Cerebellar cortex (tissue), 1 donor: Measurements from ENCODE around the gene SOWAHA.
"Not testable (repeated sequence)": the region's sequence is repeated elsewhere in the genome, so short reads cannot be mapped to it uniquely, and the experiment has no call there.

ENCODE experiments used
- DNase-seq: peaks from one replicate; pipeline ENCODE4 v3.0.0-alpha.2; 2015; ENCODE audit warnings: low spot score

SOWAHA gene

DNA sequence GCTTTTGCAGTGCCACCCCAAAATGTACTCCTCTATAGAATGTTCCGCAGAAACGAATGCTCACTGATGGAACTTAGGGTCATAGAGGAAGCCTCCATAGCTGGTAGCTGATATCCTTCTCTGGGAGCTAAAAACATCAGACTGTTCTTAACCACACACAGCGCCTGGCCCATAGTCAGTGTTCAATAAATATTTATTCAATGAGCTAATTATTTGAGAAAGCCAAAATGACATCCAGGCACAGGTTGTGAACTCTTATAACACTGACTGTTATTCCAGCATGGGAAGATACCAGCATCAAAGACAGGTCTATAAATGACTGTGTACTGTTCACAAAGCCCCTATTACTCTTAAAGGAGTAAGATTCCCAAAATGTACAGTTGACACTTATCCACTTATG is 40.2 kb downstream of the SOWAHA start:
- DNase-seq = no peak

DNA sequence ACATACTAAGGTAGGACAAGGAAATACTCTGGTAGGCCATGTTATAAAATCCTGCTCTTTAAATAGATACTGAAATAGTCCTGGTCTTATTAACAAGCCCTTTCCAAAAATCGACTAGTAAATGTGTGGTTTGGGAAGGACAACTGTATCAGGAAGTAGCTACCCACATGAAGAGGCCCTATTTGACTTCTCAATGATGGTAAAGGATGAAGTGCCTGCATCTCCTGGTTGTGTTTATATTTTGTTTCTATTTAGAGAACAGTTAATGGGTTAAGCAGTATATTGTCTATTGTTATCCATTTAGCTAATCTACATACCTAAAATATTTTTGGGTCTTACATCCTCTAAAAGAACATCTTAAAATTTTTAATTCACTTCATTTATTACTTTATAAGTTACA is 40.7 kb downstream of the SOWAHA start:
- DNase-seq = no peak

DNA sequence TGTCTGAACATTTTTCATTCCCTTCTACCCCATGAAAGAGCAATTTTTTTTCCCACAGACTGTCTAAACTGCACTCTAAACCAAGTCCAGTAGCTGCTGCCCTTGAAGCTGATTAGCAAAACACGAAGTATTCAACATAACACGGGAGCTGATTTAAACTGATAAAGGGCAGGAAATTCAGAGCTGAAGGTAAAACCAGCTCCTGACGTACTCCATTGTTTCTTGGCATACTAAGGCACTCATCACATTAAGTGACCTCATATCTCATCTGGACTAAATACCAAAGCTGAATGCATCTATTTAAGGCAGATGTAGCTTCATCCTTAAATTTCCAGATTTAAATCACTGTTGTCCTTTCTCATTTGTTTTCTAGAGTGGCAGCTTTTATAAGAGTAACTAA is 41.2 kb downstream of the SOWAHA start:
- no peak for DNase-seq

DNA sequence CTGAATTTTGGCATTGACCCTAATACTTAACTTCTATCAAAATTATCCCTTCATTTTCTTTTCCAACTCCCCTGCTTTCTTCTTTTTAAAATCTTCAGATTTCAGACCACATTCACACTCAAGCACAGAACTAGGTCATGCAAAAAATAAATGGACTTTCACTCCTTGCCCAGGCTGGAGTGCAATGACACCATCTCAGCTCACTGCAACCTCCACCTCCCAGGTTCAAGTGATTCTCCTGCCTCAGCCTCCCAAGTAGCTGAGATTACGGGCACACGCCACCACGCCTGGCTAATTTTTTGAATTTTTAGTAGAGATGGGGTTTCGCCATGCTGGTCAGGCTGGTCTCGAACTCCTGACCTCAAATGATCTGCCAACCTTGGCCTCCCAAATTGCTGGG is 41.9 kb downstream of the SOWAHA start:
- not testable (repeated sequence) for DNase-seq

DNA sequence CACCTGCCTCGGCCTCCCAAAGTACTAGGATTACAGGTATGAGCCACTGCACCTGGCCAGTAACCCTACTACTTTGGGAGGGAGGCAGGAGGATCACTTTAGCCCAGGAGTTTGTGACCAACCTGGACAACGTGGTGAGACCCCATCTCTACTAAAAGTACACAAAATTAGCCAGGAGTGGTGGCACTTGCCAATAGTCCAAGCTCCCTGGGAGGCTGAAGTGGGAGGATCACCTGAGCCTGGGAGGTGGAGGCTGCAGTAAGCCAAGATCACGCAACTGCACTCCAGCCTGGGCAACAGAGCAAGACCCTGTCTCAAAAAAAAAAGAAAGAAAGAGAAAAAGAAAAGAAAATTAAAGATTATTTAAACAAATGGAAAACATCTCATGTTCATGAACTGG is 42.9 kb downstream of the SOWAHA start:
- no peak for DNase-seq

DNA sequence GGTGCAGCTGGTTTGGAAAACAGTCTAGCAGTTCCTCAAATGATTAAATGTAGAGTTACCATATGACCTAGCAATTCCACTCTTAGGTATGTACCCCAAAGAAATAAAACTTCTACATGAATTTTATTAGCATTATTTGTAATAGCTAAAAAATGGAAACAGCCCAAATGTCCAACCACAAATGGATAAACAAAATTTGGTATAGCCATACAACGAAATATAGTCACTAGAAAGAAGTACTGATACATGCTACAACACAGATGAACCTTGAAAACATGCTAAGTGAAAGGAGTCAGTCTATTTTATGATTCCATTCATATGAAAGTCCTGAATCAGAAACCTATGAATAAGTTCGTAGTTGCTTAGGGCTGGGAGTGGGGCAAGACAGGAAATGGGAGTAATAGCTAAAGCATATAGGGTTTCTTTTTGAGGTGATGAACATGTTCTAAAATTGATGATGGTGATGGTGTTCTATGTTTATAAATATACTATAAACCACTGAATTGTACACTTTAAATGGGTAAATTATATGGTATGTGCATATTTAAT is 46.9 kb downstream of the SOWAHA start:
- no peak for DNase-seq

DNA sequence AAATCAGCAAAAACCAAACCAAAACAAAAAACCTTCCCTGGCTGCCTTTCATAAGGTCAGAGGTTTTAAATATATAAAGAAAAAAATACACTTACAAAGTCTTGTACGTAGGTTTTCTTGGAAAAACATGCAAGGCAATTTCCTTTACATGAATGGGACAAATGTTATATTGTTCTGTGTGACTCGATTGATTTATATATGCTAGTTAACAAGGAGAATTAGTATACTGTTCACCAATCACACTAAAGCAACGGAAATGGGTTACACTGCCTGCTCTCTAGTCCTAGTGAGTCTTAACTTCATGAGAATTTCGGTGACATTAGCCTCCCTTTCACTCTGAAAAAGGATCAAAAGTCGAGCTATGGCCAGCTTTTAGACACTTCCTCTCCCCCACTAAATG is 47.6 kb downstream of the SOWAHA start:
- DNase-seq = no peak

DNA sequence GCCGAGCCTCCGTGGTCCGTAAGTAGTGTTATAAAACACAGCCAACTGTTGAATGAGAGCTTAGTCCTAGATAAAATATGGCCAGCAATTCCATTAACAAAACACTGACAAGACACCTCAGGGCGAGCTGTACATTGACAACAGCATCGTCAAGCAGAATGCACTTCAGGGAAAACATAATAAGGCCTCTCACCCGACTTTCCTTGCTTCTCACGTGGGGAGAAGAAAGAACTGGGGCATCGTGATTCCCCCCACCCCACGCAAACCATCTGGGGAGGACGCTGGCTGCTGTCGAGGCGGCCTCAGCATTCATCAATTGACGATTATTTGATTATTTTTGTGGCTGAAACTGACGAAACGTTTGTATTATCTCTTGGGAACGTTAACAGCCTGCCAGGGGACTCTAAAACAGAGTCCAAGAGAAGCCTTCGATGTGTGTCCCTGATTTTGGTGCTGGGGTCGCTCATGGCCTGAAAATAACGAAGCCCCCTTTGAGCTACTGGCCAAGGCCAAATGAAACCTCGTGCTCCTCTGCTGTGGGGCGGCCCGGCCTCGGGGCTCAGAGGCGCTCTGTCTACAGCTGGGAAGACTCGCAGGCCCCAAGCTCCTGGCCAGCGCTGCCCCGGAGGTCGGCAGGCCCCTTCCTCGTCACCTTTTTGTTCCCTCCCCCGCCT is 52.7 kb downstream of the SOWAHA start:
- no peak for DNase-seq
